Hepatocyte (in vitro differentiated cells): ENCODE results near the gene FUOM. TPM values are rescaled to one million over a fixed set of nuclear protein-coding genes. Genes with fewer than 3 reads are reported as not detected.

Experiments
- DNase-seq: peaks from one replicate; pipeline ENCODE4 v3.0.0-alpha.2; 2016; ENCODE audit warnings: low spot score
- H2AFZ ChIP-seq: fragments of 200-600 bp; sonication (generic); 2 replicates; pipeline ENCODE4 v1.6.0; 2016; ENCODE audit warnings: antibody characterized with exemption, mild to moderate bottlenecking
- H3K27ac ChIP-seq: fragments of 200-600 bp; sonication (generic); 2 replicates; pipeline ENCODE4 v1.5.1; 2016; ENCODE audit warnings: mild to moderate bottlenecking
- H3K27me3 ChIP-seq: fragments of 200-600 bp; sonication (generic); 2 replicates; pipeline ENCODE4 v1.6.1; 2016
- H3K36me3 ChIP-seq: fragments of 200-600 bp; sonication (generic); replicated peaks from 2 replicates; pipeline ENCODE4 v1.5.1; 2016; ENCODE audit warnings: low read depth; ENCODE audit not compliant: insufficient read depth
- H3K4me1 ChIP-seq: fragments of 200-600 bp; sonication (generic); 2 replicates; pipeline ENCODE4 v1.5.1; 2016; ENCODE audit warnings: mild to moderate bottlenecking, moderate library complexity; ENCODE audit not compliant: insufficient read depth
- H3K4me2 ChIP-seq: fragments of 200-600 bp; sonication (generic); 2 replicates; pipeline ENCODE4 v1.6.0; 2016
- H3K4me3 ChIP-seq: fragments of 200-600 bp; sonication (generic); 2 replicates; pipeline ENCODE4 v1.5.1; 2016; ENCODE audit warnings: mild to moderate bottlenecking
- H3K79me2 ChIP-seq: fragments of 200-600 bp; sonication (generic); 2 replicates; pipeline ENCODE4 v1.6.0; 2017; ENCODE audit warnings: mild to moderate bottlenecking
- H3K9me2 ChIP-seq: fragments of 200-600 bp; sonication (generic); replicated peaks from 2 replicates; pipeline ENCODE4 v1.6.0; 2017; ENCODE audit warnings: mild to moderate bottlenecking; ENCODE audit not compliant: insufficient read depth
- H3K9me3 ChIP-seq: fragments of 200-600 bp; sonication (generic); 2 replicates; pipeline ENCODE4 v1.5.1; 2016; ENCODE audit warnings: low read depth, mild to moderate bottlenecking
- H4K20me1 ChIP-seq: fragments of 200-600 bp; sonication (generic); 2 replicates; pipeline ENCODE4 v1.6.0; 2016; ENCODE audit warnings: mild to moderate bottlenecking; ENCODE audit not compliant: insufficient read depth, poor library complexity, severe bottlenecking
- EZH2 ChIP-seq: fragments of 200-600 bp; sonication (generic); IDR thresholded peaks from 2 replicates; pipeline ENCODE4 v1.6.1; 2016; ENCODE audit warnings: antibody characterized with exemption, mild to moderate bottlenecking, borderline replicate concordance
- EZH2phosphoT487 ChIP-seq: fragments of 200-600 bp; sonication (generic); IDR thresholded peaks from one replicate; pipeline ENCODE4 v1.6.1; 2018; ENCODE audit warnings: antibody characterized with exemption, mild to moderate bottlenecking, low read depth, moderate library complexity; ENCODE audit not compliant: unreplicated experiment, severe bottlenecking
- WGBS: methylation state at CpG from one replicate; pipeline ENCODE4 v1.1.6; 2016; ENCODE audit warnings: low lambda C conversion rate; ENCODE audit errors: missing lambda C conversion rate; 5-methylcytosine and 5-hydroxymethylcytosine counted together
- polyA plus RNA-seq: library from polyadenylated mRNA; unstranded; fragments of >200 nt; fragmentation: Nextera tagmentation; extraction: Ambion mirVana; gene quantifications from 2 replicates; pipeline ENCODE4 v1.2.1, GENCODE V29; 2016
- total RNA-seq: library from RNA; depleted of rRNA; stranded (reverse); fragments of >200 nt; gene quantifications from 2 replicates; pipeline ENCODE4 v1.2.3, GENCODE V29; 2014
- TF ChIP-seq, protein P1 (sequence below): fragments of 200-600 bp; sonication (generic); IDR thresholded peaks from 2 replicates; pipeline ENCODE4 v1.5.1; 2016; ENCODE audit warnings: antibody characterized with exemption, mild to moderate bottlenecking; ENCODE audit not compliant: poor library complexity

Gene FUOM
- total and polyA plus RNA-seq, 2 experiments from 2014 or later: 31.1 to 34.6 TPM

DNA sequence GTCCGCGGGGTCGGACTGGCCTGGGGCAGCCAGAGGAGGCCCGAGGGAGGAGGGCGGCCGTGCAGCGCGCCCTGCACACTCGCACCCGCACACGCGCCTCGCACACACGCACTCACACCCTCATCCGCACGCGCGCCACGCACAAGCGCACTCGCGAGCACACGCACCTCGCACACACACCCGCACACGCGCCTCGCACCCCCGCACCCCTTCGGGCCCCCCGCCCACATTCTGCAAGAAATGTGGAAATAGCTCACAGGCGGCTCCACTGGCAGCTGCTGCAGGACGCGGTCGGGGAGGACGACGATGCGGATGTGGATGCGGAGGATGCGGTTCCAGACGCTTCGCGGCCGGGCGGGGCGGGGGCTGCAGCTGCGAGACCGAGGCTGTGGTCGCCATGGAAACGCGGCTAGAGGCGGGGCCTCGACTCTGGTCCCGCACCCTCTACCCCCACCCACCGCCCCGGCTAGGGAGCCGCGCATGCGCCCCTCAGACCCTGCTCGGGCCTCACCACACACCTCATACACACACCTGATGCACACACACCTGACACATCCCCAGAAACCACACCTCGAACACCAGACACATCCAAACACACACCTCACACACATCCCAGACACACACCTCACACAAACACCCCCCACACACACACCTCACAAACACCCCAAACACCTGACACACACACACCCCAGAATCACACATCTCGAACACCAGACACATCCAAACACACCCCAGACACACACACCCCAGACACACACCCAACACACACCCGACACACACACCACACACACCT lies 21.0 kb downstream of the FUOM start, which contains the start of gene CALY:
Gene CALY, minus strand, starts transcription at position 320 of the 793 bp plus-strand sequence. CDS start 7,907 bp downstream, outside the sequence.
- TF ChIP-seq, protein P1, sequence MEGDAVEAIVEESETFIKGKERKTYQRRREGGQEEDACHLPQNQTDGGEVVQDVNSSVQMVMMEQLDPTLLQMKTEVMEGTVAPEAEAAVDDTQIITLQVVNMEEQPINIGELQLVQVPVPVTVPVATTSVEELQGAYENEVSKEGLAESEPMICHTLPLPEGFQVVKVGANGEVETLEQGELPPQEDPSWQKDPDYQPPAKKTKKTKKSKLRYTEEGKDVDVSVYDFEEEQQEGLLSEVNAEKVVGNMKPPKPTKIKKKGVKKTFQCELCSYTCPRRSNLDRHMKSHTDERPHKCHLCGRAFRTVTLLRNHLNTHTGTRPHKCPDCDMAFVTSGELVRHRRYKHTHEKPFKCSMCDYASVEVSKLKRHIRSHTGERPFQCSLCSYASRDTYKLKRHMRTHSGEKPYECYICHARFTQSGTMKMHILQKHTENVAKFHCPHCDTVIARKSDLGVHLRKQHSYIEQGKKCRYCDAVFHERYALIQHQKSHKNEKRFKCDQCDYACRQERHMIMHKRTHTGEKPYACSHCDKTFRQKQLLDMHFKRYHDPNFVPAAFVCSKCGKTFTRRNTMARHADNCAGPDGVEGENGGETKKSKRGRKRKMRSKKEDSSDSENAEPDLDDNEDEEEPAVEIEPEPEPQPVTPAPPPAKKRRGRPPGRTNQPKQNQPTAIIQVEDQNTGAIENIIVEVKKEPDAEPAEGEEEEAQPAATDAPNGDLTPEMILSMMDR: no peak
- TF ChIP-seq EZH2 (peak; percentile 56), EZH2phosphoT487 (no peak)
- Histone ChIP-seq H3K4me2 (peak within 1 kb of the TSS; percentile 91), H3K9me2 (no peaks in the 10 kb centered on the region), H3K27ac (no peak within 1 kb of the TSS), H3K4me3 (no peak within 1 kb of the TSS), H3K79me2 (no peaks in the 10 kb centered on the region), H2AFZ (no peak within 1 kb of the TSS), H3K4me1 (peaks cover 14% of the 10 kb centered on the region), H4K20me1 (no peaks in the 10 kb centered on the region), H3K9me3 (no peaks in the 10 kb centered on the region), H3K27me3 (peaks cover 48% of the 10 kb centered on the region), H3K36me3 (no peaks in the 10 kb centered on the region)
- WGBS: 48% methylated on average over 26 of the region's 63 CpGs
- no peak for DNase-seq

DNA sequence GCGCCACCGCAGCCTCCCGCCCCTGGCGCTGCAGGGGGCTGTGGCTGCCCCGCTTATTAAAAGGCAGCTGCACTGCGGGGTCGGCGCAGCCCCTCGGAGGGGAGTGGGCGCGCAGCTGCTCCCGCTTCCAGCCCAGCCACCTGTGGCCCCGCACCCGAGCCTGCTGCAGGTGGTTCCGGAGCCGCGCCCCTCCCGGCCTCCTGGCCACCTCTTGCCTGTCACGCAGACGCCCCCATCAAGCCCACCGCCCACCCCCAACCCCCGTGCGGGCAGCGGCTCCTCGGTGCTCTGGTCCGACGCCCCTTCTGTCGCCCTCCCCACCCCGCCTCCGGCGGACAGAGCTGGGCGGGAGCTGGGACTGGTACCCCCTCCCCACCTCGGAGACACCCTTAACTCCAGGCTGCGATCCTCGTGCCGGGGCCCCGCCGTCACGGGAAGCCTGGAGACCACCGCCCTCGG lies 21.7 kb downstream of the FUOM start:
- Histone ChIP-seq H3K4me2 (peak overlapping the region; percentile 91), H3K9me2 (no peaks in the 10 kb centered on the region), H3K9me3 (no peaks in the 10 kb centered on the region), H3K4me1 (peaks cover 14% of the 10 kb centered on the region), H3K79me2 (no peaks in the 10 kb centered on the region), H3K4me3 (no peak overlapping the region), H3K27me3 (peaks cover 53% of the 10 kb centered on the region), H3K27ac (no peak overlapping the region), H2AFZ (no peak overlapping the region), H4K20me1 (no peaks in the 10 kb centered on the region), H3K36me3 (no peaks in the 10 kb centered on the region)
- peak; percentile 45 for TF ChIP-seq EZH2
- TF ChIP-seq EZH2phosphoT487: no peak
- WGBS: 44% methylated on average over 14 of the region's 41 CpGs
- no peak for DNase-seq

DNA sequence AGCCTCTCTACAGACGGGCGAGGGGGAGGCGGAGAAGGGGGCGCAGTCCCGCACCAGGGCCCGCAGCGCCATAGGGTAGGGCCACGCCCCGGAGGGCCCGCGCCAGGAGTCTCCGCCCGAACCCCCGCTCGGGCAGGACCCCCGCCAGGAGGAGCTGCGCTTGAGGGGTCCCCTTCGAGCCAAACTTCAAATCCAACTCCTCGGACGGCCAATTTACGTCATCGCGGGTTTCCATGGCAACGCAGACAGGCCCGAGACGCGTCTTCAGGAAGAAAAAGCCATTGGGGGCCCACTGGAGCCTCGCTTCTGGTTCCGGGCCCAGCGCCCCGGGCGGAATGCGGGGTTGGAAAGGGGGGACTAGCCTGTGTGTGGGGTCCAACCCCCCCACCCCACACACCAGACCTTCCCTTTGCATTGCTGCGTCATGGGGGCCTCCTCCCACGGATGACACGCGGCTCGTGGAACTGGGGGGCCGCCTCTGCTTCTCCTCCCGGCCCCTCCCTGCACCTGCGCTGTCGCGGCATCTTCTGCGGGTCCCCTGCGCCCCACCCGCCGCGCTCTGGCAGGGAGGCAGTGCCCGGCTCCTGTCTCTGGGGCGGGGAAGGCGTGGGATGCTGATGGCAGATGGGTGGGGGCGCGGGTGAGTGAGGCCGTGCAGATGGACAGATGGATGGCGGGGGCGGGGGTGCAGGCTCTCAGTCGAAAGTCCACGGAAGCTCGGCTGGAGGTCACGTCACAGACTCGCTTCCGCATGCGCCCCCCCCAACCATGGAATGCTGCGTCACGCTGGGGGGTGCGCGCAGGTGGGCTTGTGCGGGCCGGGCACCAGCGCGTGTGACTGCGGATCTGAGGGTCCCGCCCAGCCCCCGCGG lies 22.3 kb downstream of the FUOM start:
- H3K27ac ChIP-seq: no peak overlapping the region
- no peaks in the 10 kb centered on the region for H3K9me2 ChIP-seq
- peaks cover 14% of the 10 kb centered on the region for H3K4me1 ChIP-seq
- H3K27me3 ChIP-seq: peaks cover 53% of the 10 kb centered on the region
- 20% methylated on average over 39 of the region's 75 CpGs for WGBS
- TF ChIP-seq, protein P1: no peak
- no peak for TF ChIP-seq EZH2phosphoT487
- no peak for TF ChIP-seq EZH2
- peak overlapping the region; percentile 57 for H2AFZ ChIP-seq
- H3K4me2 ChIP-seq: peak overlapping the region; percentile 91
- H3K79me2 ChIP-seq: no peaks in the 10 kb centered on the region
- DNase-seq: peak; percentile 82
- peak overlapping the region; percentile 63 for H3K4me3 ChIP-seq
- H3K36me3 ChIP-seq: no peaks in the 10 kb centered on the region
- H3K9me3 ChIP-seq: no peaks in the 10 kb centered on the region
- no peaks in the 10 kb centered on the region for H4K20me1 ChIP-seq
